SKM-1 treated with dmso at 0.1 percent for 144 hours (cell line): ENCODE data around the gene PIAS1.

Experiments
- DNase-seq: peaks from one replicate; lab custom pipeline; 2025; ENCODE audit not compliant: unreplicated experiment; lab: John Stamatoyannopoulos, UW

Gene PIAS1

DNA sequence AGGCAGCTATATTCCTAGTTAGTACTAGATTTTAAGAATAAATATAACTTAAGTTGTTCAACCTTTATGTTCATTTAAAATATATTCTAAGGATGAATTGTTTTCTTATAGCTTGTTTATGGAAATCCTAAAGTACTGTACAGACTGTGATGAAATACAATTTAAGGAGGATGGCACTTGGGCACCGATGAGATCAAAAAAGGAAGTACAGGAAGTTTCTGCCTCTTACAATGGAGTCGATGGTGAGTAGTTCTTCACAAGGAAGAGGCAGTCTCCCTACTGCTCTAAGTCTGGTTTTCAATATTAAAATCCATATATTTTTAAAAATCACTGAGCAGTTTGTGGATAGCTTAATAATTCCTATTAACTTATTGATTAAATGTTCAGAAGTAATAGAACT, 121.4 kb downstream of the PIAS1 start:
- DNase-seq = no peak

DNA sequence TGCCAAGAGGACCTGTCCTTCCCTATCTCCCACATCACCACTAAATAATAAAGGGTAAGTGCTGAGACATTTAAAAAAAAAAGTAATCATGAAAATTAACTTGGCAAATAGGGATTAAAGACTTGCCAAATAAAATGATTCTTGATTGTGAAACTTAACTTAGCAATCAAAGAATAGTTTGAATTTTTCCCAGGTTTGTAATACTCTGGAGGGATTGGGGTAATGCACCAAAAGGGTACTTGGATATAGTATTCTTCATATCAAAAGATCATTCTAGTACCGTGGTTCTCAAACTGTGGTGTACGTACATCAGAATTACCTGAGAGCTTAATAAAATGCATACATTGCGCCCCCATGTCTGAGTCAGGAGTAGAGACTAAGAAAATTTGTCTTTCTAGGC, 122.5 kb downstream of the PIAS1 start:
- no peak for DNase-seq

DNA sequence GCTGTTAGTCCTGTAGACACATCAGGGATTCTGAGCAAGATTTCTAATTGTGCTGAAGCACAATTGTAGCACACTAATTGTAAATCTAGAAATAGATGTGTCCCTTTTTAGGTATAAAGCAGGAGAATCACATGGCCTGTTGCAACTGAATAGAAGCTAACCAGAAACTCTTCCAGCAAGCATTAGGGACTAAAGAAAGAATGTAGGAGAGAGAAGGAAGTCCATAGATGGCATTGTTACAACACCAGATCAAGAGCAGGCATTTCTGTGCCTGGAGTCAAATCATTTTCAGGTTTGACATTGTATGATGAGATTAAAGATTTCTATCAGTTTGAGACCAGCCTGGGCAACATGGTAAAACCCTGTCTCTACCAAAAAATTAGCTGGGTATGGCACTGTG, 123.6 kb downstream of the PIAS1 start:
- DNase-seq = no peak

DNA sequence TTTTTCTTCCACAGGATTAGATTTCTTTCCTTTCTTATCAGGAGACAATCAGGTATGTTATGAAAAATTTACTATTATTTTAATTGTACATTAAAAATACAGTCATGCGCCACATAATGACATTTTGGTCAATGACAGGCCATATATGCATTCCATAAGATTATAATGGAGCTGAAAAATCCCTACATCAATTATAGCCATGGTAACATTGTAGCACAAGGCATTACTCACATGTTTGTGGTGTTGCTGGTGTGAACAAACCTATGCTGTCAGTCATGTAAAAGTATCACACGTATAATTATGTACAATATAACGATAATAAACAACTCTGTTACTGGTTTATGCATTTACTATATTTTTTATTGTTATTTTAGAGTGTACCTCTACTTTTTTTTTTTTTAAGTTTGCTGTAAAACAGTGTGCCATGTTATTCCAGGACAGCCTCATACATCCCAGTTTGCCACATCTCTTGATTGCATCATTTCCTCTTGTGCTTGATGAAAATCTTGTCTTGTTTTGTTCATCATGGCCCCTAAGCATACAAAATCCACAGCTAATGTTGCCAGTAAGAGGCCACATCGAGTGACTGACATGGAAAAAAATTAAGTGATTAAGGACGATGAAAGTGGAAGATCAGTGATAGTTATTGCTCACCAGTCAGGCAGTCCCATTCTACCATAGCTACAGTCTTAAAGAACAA, 129.7 kb downstream of the PIAS1 start:
- DNase-seq = no peak

DNA sequence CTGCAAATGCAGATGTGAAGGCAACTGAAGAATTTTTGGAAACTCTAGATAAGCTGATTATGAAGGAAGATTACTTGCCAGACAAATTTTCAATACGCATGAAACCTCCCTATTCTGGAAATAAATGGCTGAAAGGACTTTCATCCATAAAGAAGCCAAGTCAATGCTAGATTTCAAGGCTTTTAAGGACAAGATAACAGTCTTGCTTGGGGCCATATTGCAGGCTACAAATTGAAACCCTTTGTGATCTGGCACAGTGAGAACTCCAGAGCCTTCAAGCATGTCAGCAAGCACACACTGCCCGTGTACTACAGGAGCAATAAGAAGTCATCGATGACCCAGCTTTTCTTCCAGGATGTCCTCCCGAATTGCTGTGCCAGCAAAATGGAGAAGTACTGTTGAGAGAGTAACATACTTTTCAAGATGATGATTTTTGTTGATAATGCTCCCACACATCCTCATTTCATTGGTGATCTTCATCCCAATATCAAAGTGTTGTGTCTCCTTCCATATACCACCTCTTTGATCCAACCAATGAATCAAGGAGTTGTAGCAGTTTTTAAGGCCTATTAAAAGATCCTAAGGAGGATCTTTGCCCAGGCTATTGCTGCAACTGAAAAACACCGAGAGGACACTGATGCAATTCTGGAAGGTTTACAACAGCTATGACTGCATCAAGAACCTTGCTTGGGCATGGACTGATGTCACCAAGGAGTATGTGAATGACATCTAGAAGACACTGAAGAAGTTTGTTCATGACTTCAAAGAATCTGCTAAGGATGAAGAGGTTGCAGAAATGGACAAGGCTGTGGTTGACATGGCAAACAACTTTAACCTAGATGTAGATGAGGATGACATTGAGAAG, 130.7 kb downstream of the PIAS1 start:
- no peak for DNase-seq

DNA sequence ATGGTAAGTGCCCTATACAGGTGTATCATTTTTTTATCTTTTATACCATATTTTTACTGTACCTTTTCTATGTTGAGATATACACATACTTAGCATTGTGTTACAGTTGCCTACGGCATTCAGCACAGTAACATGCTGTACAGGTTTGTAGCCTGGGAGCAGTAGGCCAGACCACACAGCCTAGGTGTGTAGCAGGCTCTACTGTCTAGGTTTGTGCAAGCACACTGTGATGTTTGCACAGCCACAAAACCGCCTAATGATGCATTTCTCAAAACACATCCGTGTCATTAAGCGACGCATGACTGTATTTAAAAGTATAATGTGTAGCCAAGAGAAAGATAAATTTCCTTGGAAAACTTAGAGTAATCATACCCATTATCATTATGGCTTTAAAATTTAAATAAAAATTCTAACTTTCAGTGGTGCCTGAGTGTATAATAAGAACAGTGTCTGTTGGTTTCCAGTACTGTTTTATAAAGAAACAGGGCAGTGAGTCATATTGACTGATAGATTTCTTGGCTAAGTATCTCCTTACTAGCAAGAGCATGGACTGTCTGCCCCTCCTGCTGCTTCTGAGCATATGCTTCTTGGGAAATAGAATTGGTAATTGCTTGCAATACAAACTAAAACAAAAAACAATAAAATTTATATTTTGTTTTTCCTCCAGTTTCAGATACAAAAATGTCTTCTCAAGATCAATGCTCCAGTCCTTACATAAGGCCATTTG, 132.7 kb downstream of the PIAS1 start:
- DNase-seq = no peak

DNA sequence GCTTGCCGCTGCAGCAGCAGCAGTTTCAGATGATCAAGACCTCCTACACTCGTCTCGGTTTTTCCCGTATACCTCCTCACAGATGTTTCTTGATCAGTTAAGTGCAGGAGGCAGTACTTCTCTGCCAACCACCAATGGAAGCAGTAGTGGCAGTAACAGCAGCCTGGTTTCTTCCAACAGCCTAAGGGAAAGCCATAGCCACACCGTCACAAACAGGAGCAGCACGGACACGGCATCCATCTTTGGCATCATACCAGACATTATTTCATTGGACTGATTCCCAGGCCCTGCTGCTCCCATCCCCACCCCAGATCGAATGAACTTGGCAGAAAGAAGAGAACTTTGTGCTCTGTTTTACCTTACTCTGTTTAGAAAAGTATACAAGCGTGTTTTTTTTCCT, 133.4 kb downstream of the PIAS1 start:
- DNase-seq = no peak

DNA sequence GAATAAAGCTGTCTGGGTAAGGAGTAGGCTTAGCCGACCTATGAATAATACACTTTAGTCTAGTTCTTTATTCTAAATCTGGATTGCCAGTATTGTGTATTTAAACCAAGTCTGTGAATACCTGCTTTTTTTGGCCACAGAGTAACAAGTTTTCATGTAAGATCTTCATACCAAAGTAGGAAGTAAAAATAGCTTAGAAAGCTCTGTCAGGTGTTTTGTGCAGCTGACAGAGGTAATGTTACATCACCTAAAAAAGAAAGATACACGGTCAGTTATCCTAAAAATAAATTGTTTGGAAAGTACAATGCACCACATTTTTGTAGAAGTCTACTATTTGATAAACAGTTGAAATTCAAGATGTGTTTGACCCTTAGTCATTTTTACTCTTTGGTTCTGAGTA, 134.5 kb downstream of the PIAS1 start:
- no peak for DNase-seq

DNA sequence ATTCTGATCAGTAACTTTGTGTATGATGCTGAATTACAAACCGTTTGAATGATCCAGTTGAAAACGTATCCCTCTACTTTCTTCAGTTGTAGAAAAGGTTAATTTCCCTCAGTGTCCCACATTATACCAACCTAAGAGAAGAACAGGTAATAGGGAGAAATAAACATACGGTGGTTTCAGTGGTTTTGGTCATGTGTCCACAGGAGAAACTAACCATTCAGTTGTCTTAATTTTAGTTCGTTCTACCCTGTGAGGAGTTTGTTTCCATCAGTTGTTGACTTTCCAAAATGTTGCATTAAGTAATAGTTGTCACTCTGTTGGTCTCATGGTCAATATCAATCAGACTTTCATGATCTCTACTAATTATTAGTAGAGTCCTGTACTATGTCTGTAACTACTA, 135.9 kb downstream of the PIAS1 start:
- DNase-seq = no peak

DNA sequence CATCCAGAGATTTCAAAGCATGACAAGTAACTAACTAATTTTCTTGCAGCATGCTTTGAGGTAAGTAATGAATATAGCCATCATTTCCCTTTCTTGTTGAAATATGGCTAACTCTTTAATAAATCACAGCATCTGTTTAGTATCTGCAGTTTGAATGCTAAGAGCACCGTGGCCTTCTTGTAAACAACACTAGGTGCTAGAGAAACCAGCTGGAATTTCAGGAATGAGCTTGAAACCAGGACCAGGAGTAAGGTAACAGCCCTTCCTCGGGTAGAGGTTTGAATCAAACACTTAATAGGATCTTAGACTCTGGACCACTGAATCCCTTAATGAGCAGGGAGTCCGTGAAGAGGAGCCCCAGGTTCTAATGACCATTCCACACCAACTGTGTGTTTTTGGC, 137.4 kb downstream of the PIAS1 start:
- DNase-seq = no peak

DNA sequence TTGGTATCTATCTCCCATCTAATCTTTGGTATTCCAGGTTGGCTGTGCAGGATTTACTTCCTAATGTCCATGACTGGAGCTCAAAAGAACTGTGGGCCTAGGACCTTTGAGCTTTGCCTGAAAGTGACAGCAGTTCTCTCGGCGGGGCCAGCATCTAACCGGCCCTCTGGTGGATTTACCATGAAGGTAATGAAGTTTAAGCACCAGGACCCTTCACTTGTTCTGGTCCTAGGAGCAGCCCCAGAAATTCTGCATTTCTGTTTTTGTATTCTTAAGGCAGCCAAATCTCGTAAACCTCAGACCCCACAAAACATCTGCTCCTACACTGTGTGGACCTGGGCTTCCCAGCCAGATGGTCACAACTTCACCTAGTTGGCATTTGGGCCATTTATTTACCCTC, 138.0 kb downstream of the PIAS1 start:
- DNase-seq = no peak

DNA sequence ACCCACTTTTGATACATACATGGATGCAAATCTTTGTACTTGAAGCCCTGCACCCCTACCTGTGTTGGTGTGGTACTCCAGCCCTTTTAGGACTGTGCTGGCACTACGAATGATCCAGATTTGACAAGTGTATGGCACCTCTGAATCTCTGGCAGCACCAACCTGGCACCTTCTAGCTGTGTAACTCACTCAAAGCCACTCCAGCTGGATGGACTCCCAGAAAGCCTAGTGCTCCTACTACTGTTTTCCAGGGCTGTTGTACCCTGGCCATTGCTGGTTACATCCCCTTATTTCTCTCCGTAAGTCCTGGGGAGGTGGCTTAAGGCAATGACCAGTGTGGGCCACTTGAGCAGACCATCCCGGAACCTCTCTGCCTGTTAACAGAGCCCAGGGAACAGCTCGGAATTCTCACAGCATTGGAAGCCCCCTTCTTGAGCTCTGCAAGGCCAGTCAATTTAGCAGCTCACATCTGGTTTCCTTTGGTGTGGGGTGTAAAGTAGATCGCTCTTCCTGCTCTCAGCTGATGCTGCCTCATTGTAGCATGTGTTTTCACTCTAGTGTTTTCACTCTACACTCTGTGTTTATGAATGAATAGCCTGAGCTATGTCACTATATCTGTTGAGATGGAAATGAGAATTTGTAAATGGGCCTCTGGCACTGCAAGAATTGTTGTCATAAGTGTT, 138.8 kb downstream of the PIAS1 start:
- no peak for DNase-seq

DNA sequence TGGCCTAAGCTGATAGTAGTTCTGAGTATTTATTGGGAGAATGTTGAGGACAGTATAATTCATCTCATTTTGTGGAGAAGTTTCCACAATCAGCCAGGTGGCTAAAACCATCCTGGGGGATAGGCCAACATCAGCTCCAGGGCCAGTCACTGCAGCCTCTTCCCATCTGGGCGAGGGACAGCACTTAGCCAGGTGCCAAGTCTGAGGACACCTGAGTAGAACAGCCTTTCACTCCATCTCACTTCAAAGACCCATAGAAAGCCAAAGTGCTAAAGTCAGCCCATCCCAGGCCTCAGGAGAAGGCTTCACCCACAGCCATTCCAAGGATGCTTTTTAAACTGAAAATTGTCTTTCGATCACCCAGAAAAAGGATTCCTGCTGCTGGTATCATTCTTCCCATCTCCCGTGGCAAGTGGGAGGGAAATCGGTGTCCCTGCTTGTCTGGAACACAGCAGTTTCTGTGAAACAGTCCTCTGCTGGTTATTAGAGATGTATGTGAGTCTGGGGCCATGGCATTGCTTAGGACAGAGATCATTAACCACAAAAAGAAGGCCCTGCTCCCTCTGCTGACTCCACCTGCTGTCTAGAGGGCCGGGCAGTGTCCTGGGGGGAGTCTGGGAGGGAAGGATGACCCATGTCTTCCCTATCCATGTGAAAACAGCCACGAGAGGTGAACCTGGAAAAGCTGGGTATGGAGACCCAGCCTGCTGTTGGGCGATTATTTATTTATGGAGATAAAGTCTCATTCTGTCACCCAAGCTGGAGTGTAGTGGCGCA, 141.4 kb downstream of the PIAS1 start:
- no peak for DNase-seq

DNA sequence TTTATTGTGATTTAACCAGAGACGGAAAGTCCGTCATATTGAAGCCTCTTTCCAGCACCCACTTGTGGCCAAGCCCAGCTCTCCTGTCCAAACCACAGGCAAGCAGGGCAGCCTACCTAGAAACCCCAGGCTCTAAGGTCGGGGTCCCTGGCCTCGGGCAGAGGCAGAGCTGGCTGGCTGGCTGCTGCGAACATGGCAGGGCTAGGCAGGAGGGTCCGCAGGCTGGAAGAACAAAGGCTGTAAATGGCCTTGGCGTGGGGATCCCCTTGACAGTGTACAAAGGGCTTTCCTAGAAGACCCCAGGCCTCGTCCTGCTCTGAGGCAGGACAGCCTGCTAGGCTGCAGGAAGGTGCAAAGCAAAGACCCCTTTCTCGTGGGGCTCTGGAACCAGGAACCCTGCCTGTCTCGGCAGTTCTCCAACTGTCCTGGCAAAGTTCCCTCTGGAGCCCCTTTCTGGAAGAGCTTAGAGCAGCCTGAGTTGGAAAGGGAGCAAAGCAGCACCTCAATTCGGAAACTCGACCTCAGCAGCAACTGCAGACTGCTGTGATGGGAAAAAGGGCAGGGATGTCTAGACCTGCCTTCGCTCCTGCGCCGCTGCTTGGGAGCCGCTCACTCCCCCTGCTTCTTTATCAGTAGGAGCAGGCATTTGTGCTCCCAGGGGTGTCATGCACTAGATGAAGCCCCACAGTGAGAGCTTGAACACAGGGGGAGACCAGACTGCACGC, 142.5 kb downstream of the PIAS1 start:
- no peak for DNase-seq

DNA sequence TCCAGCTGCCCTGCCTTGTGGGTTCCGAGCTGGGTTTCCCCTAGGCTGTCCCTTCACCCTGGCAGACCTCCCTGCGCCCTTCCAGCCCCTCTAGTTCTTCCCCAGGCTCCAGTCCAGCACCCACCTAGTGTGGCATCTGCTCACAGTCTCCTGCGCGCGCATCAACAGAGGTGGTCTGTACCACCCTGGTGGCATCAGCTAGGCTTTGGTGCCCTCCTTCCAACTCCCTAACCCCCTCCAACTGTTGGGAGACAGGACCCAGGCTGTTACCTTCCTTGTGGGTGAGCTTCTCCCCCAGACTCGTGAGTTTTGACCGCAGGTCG, 143.0 kb downstream of the PIAS1 start:
- DNase-seq = no peak

DNA sequence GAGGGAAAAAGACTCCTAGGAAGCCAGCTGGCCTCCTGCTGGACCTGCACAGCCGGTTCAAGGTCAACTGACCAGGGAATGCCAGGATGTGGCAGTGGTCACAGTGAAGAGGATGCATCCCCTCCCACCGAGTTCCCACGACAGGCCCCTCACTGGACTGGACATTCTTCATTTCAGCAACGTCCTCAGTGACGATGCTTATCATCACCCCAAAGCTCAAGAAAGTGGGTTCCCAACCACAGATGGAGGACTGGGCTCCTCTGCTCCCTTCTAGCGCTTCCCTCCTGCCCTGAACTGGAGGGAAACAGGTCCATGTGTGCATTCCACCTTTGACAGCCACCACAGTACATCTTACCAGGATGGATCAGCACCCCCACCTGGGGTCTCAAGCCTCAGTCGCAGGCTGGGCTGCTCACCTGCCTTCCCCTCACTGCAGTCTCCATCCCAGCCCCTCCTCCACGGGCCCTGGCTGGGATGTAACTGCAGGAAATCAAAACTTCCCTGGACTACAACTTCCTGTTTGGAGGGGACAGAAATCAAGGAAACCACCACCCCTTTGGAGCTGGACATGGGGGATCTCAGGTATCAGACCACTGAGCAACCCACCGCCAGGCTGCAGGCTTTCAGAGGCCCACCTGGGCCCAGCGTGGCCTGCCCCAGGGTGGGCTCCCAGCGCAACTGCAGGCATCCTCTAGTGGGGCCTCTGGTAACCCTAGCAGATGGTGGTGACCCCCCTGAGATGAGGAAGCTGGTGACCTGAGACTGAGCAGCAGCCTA, 143.7 kb downstream of the PIAS1 start:
- DNase-seq = no peak

DNA sequence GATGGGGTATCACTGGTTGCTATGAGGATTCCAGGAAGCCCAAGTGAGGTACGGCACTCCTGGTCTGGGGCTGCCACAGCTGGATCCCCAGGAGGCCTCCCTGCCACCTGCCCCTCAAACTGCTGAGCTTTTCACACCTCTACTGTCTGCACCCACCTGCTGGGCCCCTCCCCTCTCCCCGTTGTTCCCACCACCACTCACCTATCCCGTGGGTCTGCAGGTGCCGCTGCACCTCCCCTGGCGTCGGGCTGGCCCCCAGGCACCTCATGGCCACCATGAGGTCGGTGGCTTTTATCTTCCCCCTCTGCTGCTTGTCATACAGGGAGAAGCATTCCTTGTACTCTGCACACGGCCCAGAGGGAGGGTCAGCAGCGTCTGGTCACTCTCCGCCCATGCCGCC, 145.2 kb downstream of the PIAS1 start:
- no peak for DNase-seq

DNA sequence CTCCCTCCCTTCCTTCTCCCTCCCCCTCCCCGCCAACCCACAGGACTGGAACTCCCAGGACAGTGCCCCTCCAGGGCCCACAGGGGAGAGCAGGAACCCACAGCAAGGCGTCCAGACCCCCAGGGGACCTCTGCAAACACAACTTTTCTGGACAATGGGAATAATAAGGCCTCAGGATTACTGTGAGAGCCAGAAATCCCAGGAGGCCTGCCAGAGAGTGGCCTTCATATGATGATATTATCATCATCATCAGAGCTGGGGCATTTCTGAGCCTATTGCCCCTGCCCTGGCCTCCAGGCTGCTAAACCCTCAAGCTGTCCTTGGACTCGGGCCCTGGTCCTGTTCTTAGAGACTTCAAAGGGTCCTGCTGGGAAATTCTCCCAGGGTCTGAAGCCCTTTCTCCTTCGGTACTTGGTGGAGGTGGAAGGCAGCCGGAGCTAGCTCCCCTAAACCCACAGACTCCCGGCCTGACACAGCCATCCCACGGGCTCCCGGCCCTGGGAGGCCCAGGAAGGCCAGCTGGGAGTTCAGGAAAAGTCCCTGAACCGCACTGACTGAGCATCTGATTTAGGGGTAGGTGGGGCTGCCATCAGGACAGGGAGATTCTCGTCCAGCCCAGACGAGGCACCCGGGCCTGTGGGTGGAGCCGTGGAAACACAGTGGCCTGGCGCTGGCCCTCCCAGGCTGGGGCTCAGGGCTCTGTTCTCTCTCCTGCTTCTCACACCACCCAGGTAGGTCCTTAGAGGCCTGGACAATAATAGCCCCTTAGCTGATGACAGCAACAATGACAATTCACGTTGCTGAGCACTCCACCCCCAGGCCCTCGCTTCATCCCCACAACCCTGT, 146.1 kb downstream of the PIAS1 start:
- DNase-seq = no peak
